Measurements from ENCODE around the gene ASGR2. TPM values are rescaled to one million over a fixed set of nuclear protein-coding genes. Genes with fewer than 3 reads are reported as not detected.
A peak's percentile ranks its signal among the peaks of the same experiment; 100 is the strongest.

Gene ASGR2
- total RNA-seq, 1 donor from 2014 or later: not detected

GRCh38 chr17:7114875-7115614 is 423 bp upstream of the ASGR2 start:
- Histone ChIP-seq H3K4me3 (no peak overlapping the region), H3K27ac (no peak overlapping the region), H3K4me2 (no peak overlapping the region), H3K36me3 (no peaks in the 10 kb centered on the region), H3K27me3 (no peaks in the 10 kb centered on the region), H2AFZ (replicated peaks) (no peak overlapping the region), H3K4me1 (no peaks in the 10 kb centered on the region), H3F3A (ENCODE audit: low read depth) (no peaks in the 10 kb centered on the region), H4K20me1 (ENCODE audit: low read depth) (no peaks in the 10 kb centered on the region), H3K79me2 (ENCODE audit: low read depth) (no peaks in the 10 kb centered on the region), H3K9ac (no peak overlapping the region), H3K9me3 (ENCODE audit: low read depth) (no peaks in the 10 kb centered on the region)
- Mint-ChIP-seq H3K27me3 (ENCODE audit: insufficient read depth, low read depth) (peaks cover 6% of the 10 kb centered on the region), H3K36me3 (no peaks in the 10 kb centered on the region), H3K4me1 (peaks cover 30% of the 10 kb centered on the region), H3K4me3 (no peak overlapping the region), H3K9me3 (peaks cover 2% of the 10 kb centered on the region), H3K27ac (peak overlapping the region; percentile 77)
- no peak for DNase-seq (ENCODE audit: low spot score)
- TF ChIP-seq EZH2 (IDR thresholded peaks at IDR 0.05) (no peak), EZH2phosphoT487 (IDR thresholded peaks at IDR 0.05) (no peak)

DNA sequence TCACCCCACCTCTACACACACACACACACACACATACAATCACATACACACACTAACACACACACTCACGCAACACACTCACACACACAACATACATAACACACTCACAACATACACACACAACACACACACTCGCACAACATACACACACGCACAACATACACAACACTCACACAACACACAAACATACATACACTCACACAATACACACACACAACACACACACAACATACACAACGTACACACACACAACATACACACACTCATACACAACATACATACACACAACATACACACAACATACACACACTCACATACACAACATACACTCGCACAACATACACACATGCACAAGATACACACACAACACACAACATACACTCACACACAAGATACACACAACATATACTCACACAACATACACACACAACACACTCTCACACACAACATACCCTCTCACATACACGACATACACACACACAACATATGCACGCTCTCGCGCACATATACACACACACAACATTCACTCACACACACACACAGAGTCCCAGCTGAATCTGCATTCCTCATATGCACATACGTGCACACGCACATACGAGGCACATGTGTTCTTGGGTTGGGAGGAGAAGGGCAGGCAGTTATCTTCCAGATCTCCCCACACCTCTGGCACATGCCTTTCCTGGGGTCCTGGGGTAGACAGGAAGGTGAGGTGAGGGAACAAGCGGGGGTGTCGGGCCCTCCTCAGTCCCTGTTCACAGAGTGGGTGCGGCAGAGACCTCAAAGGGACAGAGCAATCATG is 1.1 kb downstream of the ASGR2 start:
- H3K27ac Mint-ChIP-seq: no peak overlapping the region

DNA sequence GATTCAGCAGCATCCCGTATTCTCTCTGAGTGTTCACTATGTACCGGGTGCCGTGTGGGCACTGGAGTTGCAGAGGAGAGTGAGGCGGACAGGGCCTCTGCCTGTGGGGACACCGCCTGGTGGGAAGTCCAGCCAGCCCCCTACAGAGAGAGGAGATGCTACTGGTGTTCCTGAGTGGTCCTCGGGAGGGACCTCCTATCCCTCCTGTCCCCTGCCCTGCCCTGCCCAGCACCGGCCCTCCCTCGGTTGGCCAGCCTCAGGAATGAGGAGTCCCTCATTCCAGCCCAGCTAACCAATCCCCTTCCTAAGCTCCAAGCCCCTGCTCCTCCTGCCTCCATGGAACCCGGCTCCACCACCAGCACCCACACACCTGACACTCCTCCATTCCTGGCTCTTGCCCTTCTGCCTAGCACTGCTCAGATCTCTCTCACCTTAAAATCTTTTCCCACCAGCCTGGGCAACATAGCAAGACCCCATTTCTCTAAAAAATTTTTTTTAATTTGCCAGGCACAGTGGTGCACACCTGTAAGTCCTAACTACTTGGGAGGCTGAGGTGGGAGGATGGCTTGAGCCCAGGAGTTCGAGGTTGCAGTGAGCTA is 2.0 kb downstream of the ASGR2 start:
- Histone ChIP-seq H3K4me1 (no peaks in the 10 kb centered on the region), H3K9ac (no peak overlapping the region), H3K27ac (no peak overlapping the region), H3F3A (ENCODE audit: low read depth) (no peaks in the 10 kb centered on the region), H3K9me3 (ENCODE audit: low read depth) (no peaks in the 10 kb centered on the region), H4K20me1 (ENCODE audit: low read depth) (no peaks in the 10 kb centered on the region), H3K36me3 (no peaks in the 10 kb centered on the region), H3K4me2 (no peak overlapping the region), H3K27me3 (no peaks in the 10 kb centered on the region), H2AFZ (replicated peaks) (no peak overlapping the region), H3K79me2 (ENCODE audit: low read depth) (no peaks in the 10 kb centered on the region), H3K4me3 (no peak overlapping the region)
- Mint-ChIP-seq H3K9me3 (peaks cover 2% of the 10 kb centered on the region), H3K4me1 (peaks cover 30% of the 10 kb centered on the region), H3K27me3 (ENCODE audit: insufficient read depth, low read depth) (peaks cover 9% of the 10 kb centered on the region), H3K4me3 (no peak overlapping the region), H3K36me3 (no peaks in the 10 kb centered on the region), H3K27ac (no peak overlapping the region)
- TF ChIP-seq, protein P1, sequence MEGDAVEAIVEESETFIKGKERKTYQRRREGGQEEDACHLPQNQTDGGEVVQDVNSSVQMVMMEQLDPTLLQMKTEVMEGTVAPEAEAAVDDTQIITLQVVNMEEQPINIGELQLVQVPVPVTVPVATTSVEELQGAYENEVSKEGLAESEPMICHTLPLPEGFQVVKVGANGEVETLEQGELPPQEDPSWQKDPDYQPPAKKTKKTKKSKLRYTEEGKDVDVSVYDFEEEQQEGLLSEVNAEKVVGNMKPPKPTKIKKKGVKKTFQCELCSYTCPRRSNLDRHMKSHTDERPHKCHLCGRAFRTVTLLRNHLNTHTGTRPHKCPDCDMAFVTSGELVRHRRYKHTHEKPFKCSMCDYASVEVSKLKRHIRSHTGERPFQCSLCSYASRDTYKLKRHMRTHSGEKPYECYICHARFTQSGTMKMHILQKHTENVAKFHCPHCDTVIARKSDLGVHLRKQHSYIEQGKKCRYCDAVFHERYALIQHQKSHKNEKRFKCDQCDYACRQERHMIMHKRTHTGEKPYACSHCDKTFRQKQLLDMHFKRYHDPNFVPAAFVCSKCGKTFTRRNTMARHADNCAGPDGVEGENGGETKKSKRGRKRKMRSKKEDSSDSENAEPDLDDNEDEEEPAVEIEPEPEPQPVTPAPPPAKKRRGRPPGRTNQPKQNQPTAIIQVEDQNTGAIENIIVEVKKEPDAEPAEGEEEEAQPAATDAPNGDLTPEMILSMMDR (IDR thresholded peaks at IDR 0.05): no peak
- TF ChIP-seq EZH2phosphoT487 (IDR thresholded peaks at IDR 0.05): no peak
- no peak for TF ChIP-seq EZH2 (IDR thresholded peaks at IDR 0.05)
- DNase-seq (ENCODE audit: low spot score): no peak

More for the DNA sequence above, 1.1 kb downstream of the ASGR2 start:
- H3K4me3 ChIP-seq: no peak overlapping the region
- H3K36me3 Mint-ChIP-seq: no peaks in the 10 kb centered on the region
- H3K27me3 Mint-ChIP-seq (ENCODE audit: insufficient read depth, low read depth): peaks cover 9% of the 10 kb centered on the region
- no peaks in the 10 kb centered on the region for H3K27me3 ChIP-seq
- no peak overlapping the region for H3K4me3 Mint-ChIP-seq
- H3K27ac ChIP-seq: no peak overlapping the region
- H3K4me1 Mint-ChIP-seq: peaks cover 30% of the 10 kb centered on the region
- H3K9me3 ChIP-seq (ENCODE audit: low read depth): no peaks in the 10 kb centered on the region
- no peaks in the 10 kb centered on the region for H4K20me1 ChIP-seq (ENCODE audit: low read depth)
- no peaks in the 10 kb centered on the region for H3F3A ChIP-seq (ENCODE audit: low read depth)
- H2AFZ ChIP-seq (replicated peaks): no peak overlapping the region
- DNase-seq (ENCODE audit: low spot score): no peak
- H3K9ac ChIP-seq: no peak overlapping the region
- no peaks in the 10 kb centered on the region for H3K36me3 ChIP-seq
- no peaks in the 10 kb centered on the region for H3K79me2 ChIP-seq (ENCODE audit: low read depth)
- TF ChIP-seq EZH2 (IDR thresholded peaks at IDR 0.05) (no peak), EZH2phosphoT487 (IDR thresholded peaks at IDR 0.05) (no peak)
- TF ChIP-seq, protein P1 (IDR thresholded peaks at IDR 0.05): no peak
- H3K9me3 Mint-ChIP-seq: peaks cover 2% of the 10 kb centered on the region
- no peaks in the 10 kb centered on the region for H3K4me1 ChIP-seq
- H3K4me2 ChIP-seq: no peak overlapping the region

Data from neural progenitor cell (in vitro differentiated cells).